Measurements from ENCODE around the gene SIRT7. TPM values are rescaled to one million over a fixed set of nuclear protein-coding genes. Genes with fewer than 3 reads are reported as not detected.

SIRT7 gene
- total RNA-seq, 6 experiments from 2014 or later = 7.4 to 15.0 (median 12.2) TPM

DNA sequence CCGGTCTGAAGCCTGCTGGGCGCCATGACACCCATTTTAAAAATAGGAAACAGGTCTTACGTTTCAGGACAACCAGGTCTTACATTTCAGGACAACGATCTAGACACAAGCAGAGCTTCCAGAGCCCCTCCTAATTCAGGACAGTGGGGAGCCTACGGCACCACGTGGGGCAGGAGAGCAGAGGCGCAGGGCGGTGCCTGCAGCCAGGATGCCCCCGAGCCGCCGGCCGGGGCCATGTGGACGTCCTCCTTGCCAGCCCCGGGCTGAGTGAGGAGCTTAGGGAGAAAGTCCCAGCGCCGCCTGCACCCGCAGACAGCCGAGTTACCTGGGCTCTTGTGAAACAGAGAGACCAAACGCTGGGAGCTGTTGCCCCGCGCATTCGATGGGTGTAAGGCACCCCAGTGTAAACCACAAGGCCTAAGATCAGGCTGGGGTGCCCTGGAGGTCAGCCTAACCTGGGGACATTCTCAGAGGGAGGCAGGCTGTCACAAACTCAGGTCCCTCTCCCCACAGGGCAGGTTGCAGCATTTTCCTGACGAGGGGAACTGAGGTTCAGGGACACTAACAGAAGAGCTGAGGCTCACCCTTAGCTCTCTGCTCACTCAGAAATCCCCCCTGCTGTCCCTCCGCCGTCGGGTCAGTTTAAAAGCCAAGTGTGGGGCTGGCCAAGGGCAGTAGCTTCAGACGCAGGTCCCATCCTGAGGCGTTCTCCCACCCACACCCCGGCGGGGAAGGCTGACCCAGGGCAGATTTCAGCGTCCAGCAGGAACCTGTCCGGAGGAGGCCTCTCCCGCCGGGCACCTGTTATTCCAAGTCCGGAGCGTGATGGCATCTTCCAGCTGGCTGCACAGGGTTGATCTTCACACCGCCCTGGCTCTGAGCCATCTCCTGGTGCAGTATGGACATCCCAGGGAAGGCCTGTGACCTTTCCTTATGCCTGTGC lies 44.8 kb upstream of the SIRT7 start:
- DNase-seq = peak in 1 of 3 donors; percentile 72

DNA sequence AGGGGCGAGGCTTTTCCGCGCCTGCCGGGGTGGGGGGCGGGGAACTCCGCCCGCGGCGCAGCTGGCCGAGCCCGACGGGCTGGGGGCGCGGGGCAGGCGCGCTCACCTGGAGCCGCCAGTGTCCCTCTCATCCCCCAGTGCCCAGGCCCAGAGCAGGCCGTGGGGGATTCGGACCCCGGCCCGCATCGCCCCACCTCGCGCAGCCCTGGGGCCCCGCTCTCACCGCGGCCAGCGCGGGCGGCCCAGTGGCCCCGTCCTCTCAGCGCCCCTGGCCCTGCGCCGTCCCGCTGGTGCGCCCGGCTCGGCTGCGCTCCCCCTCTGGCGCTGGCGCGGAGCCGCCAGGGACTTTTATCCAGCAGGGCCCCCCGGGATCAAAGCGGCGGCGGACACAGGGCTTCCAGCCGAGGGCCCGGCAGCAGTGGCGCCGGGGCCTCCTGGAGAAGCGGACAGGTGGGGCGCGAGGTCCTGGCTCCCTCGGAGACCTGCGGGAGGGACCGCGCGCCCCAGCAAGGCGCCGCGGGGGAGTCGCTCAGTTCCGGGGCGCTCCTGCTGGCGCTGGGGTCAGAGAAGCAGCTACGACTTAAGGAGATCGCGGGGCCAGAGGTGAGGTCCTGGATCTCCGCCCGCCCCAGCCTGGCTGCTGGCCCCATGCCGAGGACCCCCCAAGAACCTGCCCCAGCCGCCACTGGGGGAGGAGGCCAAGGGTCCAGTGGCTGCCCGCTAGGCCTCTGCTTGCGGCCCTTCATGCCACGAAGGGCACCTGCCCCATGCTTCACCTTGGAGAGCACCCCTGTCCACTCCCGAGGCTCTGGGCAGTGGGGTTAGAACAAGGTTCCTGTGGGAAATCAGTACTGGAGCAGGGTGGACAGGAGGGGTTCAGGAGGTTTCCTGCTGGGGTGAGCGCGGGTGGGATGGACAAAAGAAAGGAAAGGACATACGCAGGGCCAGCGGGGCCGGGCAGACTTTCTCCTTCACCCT lies 43.8 kb upstream of the SIRT7 start:
- DNase-seq = no peak
- 22% methylated on average over 20 of the region's 82 CpGs for WGBS (ENCODE audit: insufficient coverage, low coverage, low lambda C conversion rate, missing lambda C conversion rate)
- Histone ChIP-seq H3K27ac (no peak overlapping the region), H3K4me3 (no peak overlapping the region), H3K36me3 (no peaks in the 10 kb centered on the region), H3K4me1 (peaks cover 0 to 14% (median 0%) of the 10 kb centered on the region in 4 donors), H3K9me3 (no peaks in the 10 kb centered on the region), H3K27me3 (no peaks in the 10 kb centered on the region)
- intact Hi-C loops (cut with DNase I) = loop anchor here in 1 of 2 donors (5.0 kb wide), 1 partner anchor 55 kb away; no protein-coding TSS in a partner anchor
- TF ChIP-seq CTCF (IDR thresholded peaks at IDR 0.05) = no peak
- TF ChIP-seq POLR2A (IDR thresholded peaks at IDR 0.05) = no peak
- no peak for ATAC-seq

More for the DNA sequence above, 44.8 kb upstream of the SIRT7 start:
- H3K9me3 ChIP-seq = no peaks in the 10 kb centered on the region
- ATAC-seq = no peak
- H3K4me1 ChIP-seq = peaks cover 0 to 23% (median 4%) of the 10 kb centered on the region in 4 donors
- 48% methylated on average over 7 of the region's 37 CpGs for WGBS (ENCODE audit: insufficient coverage, low coverage, low lambda C conversion rate, missing lambda C conversion rate)
- no peaks in the 10 kb centered on the region for H3K27me3 ChIP-seq
- no peaks in the 10 kb centered on the region for H3K36me3 ChIP-seq
- H3K27ac ChIP-seq = no peak overlapping the region
- intact Hi-C loops (cut with DNase I) = loop anchor here in 1 of 2 donors (5.0 kb wide), 1 partner anchor 55 kb away; no protein-coding TSS in a partner anchor
- H3K4me3 ChIP-seq = no peak overlapping the region
- TF ChIP-seq CTCF (IDR thresholded peaks at IDR 0.05) (no peak), POLR2A (IDR thresholded peaks at IDR 0.05) (no peak)

DNA sequence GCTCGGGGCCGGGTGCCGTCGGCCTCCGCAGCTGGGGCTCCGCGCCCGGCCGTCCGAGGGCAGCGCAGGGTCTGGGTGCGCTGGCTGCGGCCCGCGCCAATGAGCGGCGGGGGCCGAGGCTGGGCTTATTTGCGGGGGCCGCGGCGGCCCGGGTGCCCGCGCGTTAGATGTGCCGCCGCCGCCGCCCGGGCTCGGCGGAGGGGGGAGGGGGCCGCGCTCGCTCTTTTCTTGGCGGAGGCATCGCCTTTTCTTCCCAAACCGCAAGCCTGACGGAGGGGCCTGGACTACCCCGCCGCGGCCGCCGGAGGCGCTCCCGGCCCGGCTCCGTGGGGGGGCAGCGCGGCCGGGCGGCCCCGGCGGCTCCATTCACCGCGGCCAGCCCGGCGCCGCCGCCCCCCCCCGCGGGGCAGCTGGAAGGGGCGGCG lies 43.1 kb upstream of the SIRT7 start, which contains the start of gene NOTUM:
TSS of gene NOTUM (minus strand) at position 101 of the 425 bp plus-strand sequence. CDS start 278 bp downstream, outside the sequence.
- H3K27me3 ChIP-seq = no peaks in the 10 kb centered on the region
- TF ChIP-seq CTCF (IDR thresholded peaks at IDR 0.05) (peak in 2 of 4 donors; percentile 23 to 24), POLR2A (IDR thresholded peaks at IDR 0.05) (no peak)
- H3K4me1 ChIP-seq = peaks cover 0 to 14% (median 0%) of the 10 kb centered on the region in 4 donors
- H3K27ac ChIP-seq = peak within 1 kb of the TSS in 2 of 3 donors; percentile 10 to 37
- no peak for ATAC-seq
- intact Hi-C loops (cut with DNase I) = loop anchor here in 1 of 2 donors (5.0 kb wide), 1 partner anchor 56 kb away; no protein-coding TSS in a partner anchor
- no peak for DNase-seq
- no peaks in the 10 kb centered on the region for H3K36me3 ChIP-seq
- WGBS (ENCODE audit: insufficient coverage, low coverage, low lambda C conversion rate, missing lambda C conversion rate) = no CpG with 5 or more reads among the region's 65 CpGs
- no peaks in the 10 kb centered on the region for H3K9me3 ChIP-seq
- H3K4me3 ChIP-seq = peak within 1 kb of the TSS; percentile 43 to 70 (median 64)
